Endothelial cell of umbilical vein (primary cell): ENCODE results near the gene DENND1A.

Experiments used
- POLR2A ChIP-seq: IDR thresholded peaks from 2 replicates; pipeline ENCODE4 v1.6.1; 2012; ENCODE audit warnings: low read depth, mild to moderate bottlenecking, control low read depth, low read length
- POLR2AphosphoS5 ChIP-seq: IDR thresholded peaks from 2 replicates; pipeline ENCODE4 v1.6.1; 2012; ENCODE audit warnings: low read depth, mild to moderate bottlenecking, control low read depth, low read length, moderate library complexity; ENCODE audit not compliant: insufficient read depth
- TF ChIP-seq, protein P1 (sequence below), 2 donors: IDR thresholded peaks; 1 replicate in 1 of 2; 2 replicates in 1 of 2; pipeline ENCODE4 v1.5.1; 2011; ENCODE audit warnings: low read length in 2 of 2, mild to moderate bottlenecking in 2 of 2, moderate library complexity in 2 of 2, control low read depth in 1 of 2, inconsistent platforms in 1 of 2, low read depth in 1 of 2; ENCODE audit not compliant: insufficient read depth in 1 of 2; ENCODE audit errors: extremely low read depth in 1 of 2

GRCh38 chr9:123617952-123618678 is 311.8 kb downstream of the DENND1A start:
- TF ChIP-seq POLR2AphosphoS5 (no peak), POLR2A (no peak)
- TF ChIP-seq, protein P1, sequence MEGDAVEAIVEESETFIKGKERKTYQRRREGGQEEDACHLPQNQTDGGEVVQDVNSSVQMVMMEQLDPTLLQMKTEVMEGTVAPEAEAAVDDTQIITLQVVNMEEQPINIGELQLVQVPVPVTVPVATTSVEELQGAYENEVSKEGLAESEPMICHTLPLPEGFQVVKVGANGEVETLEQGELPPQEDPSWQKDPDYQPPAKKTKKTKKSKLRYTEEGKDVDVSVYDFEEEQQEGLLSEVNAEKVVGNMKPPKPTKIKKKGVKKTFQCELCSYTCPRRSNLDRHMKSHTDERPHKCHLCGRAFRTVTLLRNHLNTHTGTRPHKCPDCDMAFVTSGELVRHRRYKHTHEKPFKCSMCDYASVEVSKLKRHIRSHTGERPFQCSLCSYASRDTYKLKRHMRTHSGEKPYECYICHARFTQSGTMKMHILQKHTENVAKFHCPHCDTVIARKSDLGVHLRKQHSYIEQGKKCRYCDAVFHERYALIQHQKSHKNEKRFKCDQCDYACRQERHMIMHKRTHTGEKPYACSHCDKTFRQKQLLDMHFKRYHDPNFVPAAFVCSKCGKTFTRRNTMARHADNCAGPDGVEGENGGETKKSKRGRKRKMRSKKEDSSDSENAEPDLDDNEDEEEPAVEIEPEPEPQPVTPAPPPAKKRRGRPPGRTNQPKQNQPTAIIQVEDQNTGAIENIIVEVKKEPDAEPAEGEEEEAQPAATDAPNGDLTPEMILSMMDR (IDR thresholded peaks at IDR 0.05; ENCODE audit: extremely low read depth in 1 of 2, insufficient read depth in 1 of 2, low read depth in 1 of 2, low read length in 2 of 2) = no peak
